NCI-H748 (cell line): ENCODE results near the gene SDK1.

Source experiments
- DNase-seq: peaks from one replicate; lab custom pipeline; 2025; ENCODE audit not compliant: unreplicated experiment; lab: John Stamatoyannopoulos, UW

Gene SDK1

DNA sequence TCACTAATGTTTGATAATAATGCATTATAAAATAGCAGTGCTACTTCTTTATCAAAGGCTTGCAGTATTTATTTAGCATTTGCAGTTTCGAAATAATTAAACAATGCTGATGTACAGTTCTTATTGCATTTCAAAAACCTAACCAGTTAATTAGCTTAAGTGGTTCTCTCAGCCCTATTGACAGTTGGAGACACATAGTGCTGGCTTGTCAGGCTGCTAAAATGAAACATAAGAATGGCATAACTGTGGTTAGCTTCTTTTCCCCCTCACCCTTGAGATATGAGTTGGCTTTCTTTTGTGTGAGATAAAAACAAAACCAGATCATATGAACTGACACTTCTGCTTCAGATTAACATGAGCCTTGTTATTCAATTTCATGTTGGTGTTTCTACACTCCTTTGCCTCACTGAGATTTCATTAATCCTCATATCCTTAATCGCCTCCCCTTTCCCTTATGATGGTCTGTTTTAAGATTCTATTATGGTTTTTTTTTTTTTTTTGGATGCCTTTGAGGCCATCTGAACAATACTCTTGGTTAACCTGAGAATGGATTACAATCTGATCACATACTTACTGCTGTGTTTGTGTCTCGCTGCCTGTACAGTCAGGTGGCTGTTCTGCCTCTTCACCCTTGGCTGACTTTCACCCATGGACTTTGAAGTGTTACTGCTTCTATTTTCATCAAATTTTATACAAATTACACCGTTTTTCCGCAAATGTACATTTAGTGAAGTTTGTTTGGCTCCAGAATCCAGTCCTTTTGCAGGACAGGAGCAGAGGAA, 108.0 kb downstream of the SDK1 start:
- DNase-seq: peak; percentile 62

DNA sequence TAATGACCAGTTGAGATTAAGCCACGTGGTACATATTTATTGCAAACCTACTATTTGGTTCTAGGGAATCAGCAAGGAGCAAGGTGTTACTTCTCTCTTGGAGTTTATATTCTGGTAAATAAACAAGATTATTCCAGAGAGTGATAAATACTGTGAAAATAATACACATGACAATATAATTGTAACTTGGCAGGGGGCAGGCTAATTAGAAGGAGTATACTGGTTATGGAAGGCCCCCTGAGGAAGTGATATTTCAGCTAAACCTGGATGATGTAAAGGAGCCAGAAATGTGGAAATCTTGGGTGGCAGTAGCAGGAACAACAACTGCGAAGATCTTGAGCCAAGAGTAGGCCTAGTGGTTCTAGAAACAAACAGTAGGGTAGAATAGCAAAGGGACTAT, 111.8 kb downstream of the SDK1 start:
- DNase-seq: no peak

DNA sequence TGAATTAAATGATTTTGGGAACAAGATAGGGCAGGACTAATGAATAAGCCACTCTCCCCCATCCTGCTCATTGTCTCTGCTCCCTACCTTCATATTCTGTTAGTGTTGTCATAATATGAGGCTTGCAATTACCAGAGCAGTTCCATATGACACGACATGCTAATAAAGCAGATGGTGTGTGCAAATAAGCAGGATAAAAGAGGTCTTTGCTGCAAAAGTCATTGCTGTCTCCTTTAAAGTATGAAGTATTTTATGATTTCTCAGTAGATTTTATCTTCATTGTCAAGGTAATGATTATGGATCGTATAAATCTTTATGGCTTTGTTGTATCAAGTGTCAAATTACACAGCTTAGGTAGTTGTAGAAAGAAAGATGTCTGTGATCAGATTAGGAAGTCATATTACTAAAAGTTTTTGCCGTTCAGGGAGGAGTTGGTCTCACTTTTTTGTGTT, 114.8 kb downstream of the SDK1 start:
- DNase-seq: peak; percentile 68

DNA sequence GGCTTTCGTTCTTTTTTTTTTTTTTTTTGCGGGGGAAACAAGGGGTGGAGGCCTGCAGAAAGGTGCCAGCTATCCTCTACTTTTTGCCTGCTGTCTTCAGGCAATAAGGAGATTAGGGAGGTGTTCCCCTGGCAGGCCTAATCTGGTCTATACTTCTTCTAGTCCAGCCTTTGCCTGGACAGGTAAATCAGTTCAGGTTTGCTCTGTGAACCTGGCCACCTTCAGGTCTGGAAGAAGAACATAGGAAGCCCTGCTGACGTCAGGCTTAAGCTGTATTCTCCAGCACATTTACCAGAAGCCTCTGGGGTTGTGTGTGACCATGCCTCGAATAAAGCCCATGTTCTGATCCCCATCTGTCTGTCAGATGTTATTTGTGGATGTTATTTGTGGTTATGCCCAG, 115.4 kb downstream of the SDK1 start:
- no peak for DNase-seq

DNA sequence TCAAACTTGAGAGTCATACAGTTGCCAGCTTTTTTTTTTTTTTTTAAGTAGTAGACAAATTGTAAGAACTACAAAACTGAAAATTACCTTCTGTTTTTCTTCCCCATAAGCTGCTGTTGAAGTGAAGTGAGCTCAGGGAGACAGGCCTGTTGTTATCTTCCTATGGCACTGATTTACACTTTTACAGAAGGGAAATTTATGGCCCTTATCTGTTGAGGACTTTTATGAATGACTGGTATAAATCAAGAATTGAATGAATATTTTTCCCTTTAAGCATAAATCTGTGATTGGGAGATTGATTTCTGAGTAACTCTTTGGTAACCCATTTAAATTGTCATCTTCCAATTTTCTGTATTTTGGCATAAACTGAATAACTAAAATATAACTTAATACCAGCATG, 124.0 kb downstream of the SDK1 start:
- DNase-seq: no peak

DNA sequence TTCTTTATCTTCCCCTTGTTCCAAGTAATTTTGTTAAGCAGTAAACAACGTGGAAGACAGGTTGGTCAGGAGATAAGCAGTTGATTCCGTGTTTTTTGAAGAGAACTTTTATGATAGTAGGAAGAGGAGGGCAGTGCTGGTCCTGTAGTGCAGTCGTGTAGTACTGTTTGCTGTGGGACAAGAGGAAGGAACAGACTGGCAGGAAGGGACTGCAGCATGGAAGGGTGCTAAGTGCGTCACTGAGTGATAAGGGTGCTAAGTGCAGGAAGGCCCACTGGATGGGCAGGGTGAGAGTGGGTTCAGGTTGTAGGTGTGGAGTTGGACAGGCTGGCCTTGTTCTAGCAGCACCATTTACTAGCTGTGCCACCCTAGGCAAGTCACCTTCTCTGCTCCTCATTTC, 125.0 kb downstream of the SDK1 start:
- DNase-seq: no peak

DNA sequence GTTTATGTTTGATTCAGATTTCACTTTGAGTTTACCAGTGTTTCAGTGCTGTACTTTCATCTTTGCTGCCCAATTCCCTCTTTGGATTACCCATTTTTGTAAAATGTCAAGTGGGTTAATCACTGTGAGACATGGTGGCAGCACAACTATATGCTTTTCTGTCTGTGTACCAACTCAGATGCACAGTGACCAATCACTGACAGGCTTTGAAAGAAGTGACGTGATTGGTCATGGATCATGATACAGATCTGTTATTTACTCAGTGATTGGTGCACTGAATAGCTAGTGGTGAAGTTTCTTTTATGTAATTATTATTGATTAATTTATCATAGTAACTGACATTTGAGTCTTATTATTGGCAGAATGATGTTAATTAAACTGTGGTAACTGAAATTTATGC, 126.9 kb downstream of the SDK1 start:
- no peak for DNase-seq

DNA sequence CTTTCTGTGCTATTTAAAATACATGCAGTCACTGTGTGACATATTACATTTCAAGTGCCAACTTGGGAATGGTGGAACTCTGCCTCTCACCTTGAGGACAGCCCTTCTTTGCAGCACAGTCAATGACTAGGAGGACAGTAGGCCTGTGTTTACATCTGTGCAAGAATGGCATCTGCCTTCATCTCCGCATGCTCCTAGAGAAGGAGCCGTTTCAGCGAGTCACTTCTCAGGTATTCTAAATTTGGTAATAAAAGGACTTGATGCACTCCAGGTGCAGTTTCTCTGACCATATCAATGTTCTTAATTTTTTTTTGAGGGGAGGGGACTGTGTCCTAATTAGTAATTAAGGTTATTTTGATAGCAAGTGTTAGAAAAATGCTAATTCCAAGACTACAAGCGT, 128.9 kb downstream of the SDK1 start:
- no peak for DNase-seq

DNA sequence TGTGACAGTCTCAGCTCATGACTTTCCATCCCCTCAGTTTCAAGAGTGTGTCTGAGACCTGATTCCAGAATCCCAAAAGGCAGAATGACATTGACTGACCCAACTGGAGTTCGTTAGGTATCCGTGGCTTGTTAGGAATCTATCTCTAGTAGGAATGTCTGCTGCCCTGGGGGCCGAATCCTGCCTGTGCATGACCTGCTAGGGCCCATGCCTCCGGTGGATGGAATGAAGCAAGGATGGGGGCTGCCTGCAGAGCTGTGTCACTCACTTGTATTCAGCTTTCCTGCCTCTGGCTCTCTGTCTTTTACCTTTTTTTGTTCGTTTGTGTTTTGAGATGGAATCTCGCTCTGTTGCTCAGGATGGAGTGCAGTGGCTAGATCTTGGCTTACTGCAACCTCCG, 129.5 kb downstream of the SDK1 start:
- DNase-seq: no peak

DNA sequence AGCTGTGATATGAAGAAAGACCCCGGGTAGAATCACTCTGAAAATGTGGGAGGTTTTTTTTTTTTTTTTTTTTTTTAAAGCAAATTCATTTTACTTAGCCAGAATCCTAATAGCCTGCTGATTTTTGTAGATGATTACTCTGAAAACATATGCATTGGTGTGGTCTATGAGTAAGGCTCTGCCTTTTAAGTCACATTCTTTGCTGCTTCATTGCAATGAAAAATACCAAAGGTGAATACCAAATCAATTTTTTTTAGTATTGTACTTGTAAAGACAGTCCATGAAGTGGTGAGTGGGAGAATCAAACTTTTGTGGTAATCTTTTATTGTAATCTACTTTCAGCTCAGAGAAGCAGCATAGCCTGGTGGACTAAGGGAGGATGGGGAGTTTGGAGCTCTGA, 130.3 kb downstream of the SDK1 start:
- DNase-seq: no peak

DNA sequence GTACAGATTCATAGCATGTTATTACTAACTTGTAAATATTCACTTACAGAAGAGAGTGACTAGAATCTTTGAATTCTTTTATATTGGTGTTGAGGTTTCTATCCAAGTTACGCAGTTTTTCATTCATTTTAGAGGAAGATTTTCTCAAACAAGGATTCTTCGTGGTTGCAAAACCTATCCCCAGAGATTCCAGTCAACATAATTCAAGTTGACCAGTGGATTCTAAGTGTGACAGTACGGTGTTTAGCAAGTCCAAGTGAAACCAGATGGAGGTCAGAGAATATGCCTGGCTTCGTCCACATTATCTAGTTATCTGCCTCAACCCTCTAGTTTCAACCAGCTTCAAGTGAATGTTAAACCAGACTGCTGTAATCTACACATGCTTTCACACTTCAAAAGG, 131.9 kb downstream of the SDK1 start:
- no peak for DNase-seq

DNA sequence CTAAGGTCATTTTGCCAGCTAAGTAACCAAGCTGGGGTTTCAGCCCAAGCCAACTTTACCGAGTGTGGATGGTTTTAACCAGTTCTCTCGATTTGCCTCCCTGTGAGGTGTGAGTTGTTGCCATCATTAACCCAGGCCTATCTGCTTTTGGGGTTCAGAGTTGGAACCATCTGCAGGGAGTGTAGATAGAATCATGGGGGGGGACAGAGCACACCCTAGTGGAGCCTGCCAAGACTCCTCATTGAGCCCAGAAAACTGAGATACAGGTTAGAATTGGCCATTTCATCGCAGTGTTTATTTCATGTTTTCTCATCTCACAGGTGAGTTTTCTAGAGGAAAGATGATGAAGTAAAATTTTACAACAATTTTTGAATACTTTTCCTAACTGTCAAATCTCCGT, 133.6 kb downstream of the SDK1 start:
- no peak for DNase-seq

DNA sequence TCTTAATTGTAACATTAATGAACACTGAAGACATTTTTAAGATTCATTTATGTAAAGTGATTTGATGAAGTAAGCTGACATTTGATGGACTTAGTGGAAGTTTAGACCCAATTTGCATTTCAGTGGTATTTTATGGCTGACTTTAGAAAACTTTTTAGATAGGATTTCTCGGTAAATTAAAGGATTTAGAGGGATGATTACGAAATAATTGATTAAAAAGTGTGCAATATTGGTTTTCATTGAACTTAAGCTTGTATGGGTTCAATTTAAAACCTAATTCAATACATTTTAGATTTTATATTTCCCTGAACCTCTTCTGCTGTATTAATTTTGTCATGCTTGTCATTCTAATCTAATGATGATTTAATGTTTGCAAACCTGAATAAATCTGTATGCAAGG, 135.1 kb downstream of the SDK1 start:
- DNase-seq: no peak

DNA sequence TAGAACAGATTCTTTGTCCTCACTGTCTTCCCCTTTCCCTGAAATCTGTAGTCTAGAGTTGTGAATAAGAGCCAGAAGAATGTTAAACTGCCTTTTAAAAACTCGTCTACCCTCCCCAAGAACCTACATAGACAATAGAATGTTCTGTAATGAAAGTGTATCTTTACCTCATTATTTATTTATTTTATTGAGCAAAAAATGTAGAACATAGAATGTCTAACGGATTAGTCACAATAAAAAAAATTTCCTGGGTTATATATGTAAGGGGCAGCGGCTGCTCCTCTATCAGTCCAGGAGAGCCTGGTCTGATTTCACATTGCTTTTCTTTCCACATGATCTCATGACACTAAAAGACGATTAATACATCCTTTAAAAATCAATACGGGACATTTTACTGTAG, 135.7 kb downstream of the SDK1 start:
- no peak for DNase-seq

DNA sequence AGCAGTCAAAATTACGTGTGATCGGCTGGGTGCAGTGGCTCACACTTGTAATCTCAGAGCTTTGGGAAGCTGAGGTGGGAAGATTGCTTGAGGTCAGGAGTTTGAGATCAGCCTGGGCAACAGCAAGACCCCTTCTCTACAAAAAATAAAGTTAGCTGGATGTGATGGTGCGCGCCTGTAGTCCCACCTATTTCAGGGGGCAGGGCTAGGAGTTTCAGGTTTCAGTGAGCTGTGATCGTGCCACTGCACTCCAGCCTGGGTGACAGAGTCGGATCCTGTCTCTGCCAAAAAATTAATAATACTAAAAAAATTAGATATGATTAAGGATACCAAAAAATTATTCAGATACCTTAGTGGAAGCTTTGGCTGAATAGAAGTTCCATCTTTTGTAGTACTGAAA, 136.4 kb downstream of the SDK1 start:
- no peak for DNase-seq

DNA sequence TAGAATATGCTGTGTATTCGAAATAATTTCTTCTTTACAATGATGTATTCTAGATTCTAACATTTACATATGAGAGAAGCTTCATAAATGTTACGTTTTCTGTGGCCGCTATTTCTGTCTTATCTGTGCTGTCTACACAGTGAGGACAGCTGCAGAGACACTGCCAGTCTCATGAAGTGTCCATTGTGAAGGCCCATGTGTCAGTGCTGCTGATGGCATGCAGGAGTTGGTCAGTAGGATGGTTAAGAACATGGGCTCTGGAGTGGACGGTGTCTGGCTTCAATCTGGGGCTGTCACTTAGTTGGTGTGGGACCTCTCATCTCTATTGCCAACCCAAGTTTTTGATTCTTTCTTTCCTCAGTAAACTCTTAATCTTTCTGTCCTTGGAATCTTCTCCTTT, 137.3 kb downstream of the SDK1 start:
- no peak for DNase-seq

DNA sequence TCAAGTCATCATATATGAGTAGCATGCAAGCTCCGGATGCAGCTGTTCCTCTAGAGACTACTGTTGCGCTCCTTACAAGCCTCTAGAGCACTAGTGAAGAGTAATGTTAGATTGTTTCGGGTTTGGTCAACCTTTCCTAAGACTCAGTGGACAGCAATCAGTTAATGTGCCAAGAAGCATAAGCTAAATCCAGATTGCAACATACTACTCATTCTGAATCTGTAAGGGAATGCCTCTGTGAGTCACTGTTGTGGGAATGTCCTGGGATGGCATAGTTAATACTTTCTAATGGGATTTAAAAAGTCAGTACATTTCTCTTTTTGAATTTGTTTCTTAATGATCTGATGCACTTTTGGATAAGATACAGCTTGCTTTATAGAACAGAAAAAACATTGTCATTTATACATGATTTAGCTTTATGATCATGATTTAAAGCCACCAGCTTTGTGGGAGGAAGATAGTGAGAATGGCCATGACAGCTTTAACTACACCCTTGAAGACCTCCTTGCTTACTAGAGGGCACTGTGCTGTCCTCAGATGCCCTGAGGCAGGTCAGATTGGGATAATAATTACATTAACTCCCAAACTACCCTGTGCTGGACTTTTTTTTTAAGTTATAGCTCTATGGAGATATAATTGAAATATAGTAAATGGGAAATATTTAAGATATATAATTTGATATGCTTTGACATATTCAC, 138.4 kb downstream of the SDK1 start:
- DNase-seq: no peak

DNA sequence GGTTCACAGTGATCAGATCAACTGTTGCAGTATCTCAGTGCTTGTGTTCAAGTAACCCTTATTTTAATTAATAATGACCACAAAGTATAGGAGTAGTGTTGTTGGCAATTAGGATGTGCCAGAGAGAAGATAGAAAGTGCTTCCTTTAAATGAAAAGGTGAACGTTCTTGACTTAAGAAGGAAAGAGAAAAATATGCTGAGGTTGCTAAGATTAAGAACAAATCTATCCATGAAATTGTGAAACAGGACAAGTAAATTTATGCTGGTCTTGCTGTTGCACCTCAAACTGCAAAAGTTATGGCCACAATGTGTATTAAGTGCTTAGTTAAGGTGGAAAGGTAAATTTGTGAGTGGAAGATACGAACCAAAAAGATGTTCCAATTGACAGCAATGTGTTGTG, 139.5 kb downstream of the SDK1 start:
- no peak for DNase-seq

DNA sequence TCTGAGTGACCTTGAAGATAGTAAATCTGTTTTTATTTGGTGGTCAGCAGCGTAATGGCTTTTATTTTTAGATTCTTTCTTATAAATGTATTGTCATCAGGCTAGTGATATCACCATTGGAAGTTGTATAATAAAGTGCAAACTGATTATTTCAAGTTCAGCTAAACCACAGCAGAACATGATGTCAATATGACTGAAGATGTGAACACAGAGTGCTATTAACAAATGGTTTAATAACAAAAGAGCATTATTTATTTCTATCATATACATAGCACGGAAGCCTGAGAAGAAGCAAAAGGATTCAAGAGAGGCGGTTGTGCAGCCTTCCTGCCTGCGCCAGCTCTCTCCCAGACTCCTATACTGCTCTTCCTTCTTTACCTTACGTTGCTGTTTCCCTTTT, 142.7 kb downstream of the SDK1 start:
- DNase-seq: no peak

DNA sequence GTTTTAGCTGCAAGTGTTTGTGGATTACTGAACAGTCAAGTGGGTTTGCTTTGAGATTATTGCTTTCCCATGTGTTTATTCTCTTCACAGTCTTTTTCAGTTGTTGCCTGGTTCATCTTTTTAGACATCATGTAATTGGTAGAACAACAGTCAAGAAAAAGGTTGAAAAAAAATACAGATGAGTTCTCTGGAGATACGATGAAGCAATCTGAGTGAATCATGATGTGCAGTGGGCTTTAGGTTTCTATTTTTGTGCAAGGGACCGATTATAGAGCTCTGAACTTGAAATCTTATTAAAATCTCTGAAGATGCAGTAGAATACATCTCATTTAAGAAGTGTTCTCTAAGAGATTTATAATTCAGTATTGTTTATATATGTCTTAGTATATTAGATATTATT, 145.7 kb downstream of the SDK1 start:
- DNase-seq: no peak

DNA sequence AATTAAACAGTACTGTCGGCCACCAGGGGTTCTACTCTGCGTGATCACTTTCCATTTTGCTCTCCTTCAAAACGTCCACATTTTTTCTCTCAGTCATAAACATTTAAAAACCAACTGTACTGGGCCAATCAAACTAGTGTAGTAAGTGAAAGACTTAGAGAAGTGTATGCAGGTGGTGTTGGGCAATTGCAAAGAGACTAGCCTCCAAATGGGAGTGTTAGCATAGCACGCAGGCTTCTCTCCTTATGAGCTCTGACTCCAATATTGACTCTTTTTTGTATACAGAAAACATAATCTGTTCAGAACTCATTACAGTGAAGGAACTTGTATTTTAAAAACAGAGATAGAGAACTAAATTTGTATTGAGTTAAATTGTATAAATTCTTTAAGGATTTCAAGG, 150.6 kb downstream of the SDK1 start:
- DNase-seq: no peak

DNA sequence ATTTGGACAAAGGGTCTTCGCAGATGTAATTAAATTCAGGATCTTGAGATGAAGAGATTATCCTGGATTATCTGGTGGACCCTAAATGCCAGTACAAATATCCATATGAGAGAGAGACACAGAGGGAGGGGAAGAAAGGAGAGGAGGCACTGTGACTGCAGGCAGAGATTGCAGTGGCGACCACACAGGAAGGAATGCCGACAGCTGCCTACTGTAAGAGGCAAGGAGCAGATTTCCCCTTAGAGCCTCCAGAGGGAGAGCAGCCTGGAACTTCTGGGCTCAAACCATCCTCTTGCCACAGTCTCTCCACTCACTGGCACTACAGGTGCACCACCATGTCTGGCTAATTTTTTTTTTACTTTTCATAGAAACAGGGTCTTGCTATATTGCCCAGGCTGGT, 152.3 kb downstream of the SDK1 start:
- DNase-seq: no peak
